Hematopoietic multipotent progenitor cell treated with erythropoietin and hydrocortisone succinate and interleukin-3 and kit ligand, for 6 days (in vitro differentiated cells): Measurements from ENCODE around the gene MCRIP2.

Experiments
- DNase-seq: peaks from one replicate; pipeline ENCODE4 v3.0.0-alpha.2; 2015

The MCRIP2 gene

GRCh38 chr16:633336-634050 lies 8.1 kb upstream of the MCRIP2 start:
- DNase-seq, result no peak

GRCh38 chr16:634051-634670 lies 7.5 kb upstream of the MCRIP2 start:
- no peak for DNase-seq

GRCh38 chr16:634996-635395 lies 6.6 kb upstream of the MCRIP2 start:
- no peak for DNase-seq

GRCh38 chr16:635573-636205 lies 5.9 kb upstream of the MCRIP2 start:
- DNase-seq, result no peak

GRCh38 chr16:636206-637080 lies 5.2 kb upstream of the MCRIP2 start, which contains the start of gene METTL26:
TSS of gene METTL26 (minus strand) at chr16:636305. CDS start at chr16:636290, 15 bp downstream.
- DNase-seq, result peak; percentile 98

GRCh38 chr16:637081-638018 lies 4.3 kb upstream of the MCRIP2 start:
- peak; percentile 95 for DNase-seq

- no peak for DNase-seq
Measured at GRCh38 chr16:638034-638543, 3.5 kb upstream of the MCRIP2 start.

GRCh38 chr16:638836-639235 lies 2.8 kb upstream of the MCRIP2 start:
- no peak for DNase-seq

- no peak for DNase-seq
Measured at GRCh38 chr16:640614-641013, 1.0 kb upstream of the MCRIP2 start.

GRCh38 chr16:642189-643049 lies 791 bp downstream of the MCRIP2 start:
- peak; percentile 69 for DNase-seq

GRCh38 chr16:643050-643368 lies 1.4 kb downstream of the MCRIP2 start:
- DNase-seq, result no peak

GRCh38 chr16:644556-644955 lies 2.9 kb downstream of the MCRIP2 start:
- no peak for DNase-seq

- no peak for DNase-seq
Measured at GRCh38 chr16:645852-646678, 4.4 kb downstream of the MCRIP2 start.

- DNase-seq, result no peak
Measured at GRCh38 chr16:646679-647172, 5.1 kb downstream of the MCRIP2 start.

GRCh38 chr16:647173-647902 lies 5.7 kb downstream of the MCRIP2 start:
- DNase-seq, result no peak

- peak; percentile 78 for DNase-seq
Measured at GRCh38 chr16:648071-648780, 6.6 kb downstream of the MCRIP2 start.

- DNase-seq, result peak; percentile 96
Measured at GRCh38 chr16:648781-649589, 7.4 kb downstream of the MCRIP2 start, which contains the start of gene WDR90. TSS of gene WDR90 (plus strand) at chr16:649365. CDS start at chr16:649417, 52 bp downstream.
